Endothelial cell (in vitro differentiated cells): ENCODE results near the gene CCSAP. TPM values are rescaled to one million over a fixed set of nuclear protein-coding genes. Genes with fewer than 3 reads are reported as not detected.

Experiments used
- DNase-seq: peaks from one replicate; pipeline ENCODE4 v3.0.0; 2021; ENCODE audit warnings: low spot score
- H3K27ac Mint-ChIP-seq: one replicate; pipeline ENCODE4 v1.8.0; 2021; ENCODE audit warnings: mixed read lengths, inconsistent platforms; ENCODE audit not compliant: unreplicated experiment
- H3K27me3 Mint-ChIP-seq: one replicate; pipeline ENCODE4 v1.8.0; 2021; ENCODE audit warnings: mild to moderate bottlenecking, moderate library complexity, mixed read lengths, inconsistent platforms; ENCODE audit not compliant: unreplicated experiment
- H3K36me3 Mint-ChIP-seq: one replicate; pipeline ENCODE4 v1.8.0; 2021; ENCODE audit warnings: mild to moderate bottlenecking, low read depth, mixed read lengths, inconsistent platforms; ENCODE audit not compliant: unreplicated experiment
- H3K4me1 Mint-ChIP-seq: one replicate; pipeline ENCODE4 v1.8.0; 2021; ENCODE audit warnings: mild to moderate bottlenecking, mixed read lengths, inconsistent platforms; ENCODE audit not compliant: unreplicated experiment
- H3K4me3 Mint-ChIP-seq: one replicate; pipeline ENCODE4 v1.8.0; 2021; ENCODE audit warnings: mild to moderate bottlenecking, mixed read lengths, inconsistent platforms; ENCODE audit not compliant: unreplicated experiment
- H3K9me3 Mint-ChIP-seq: one replicate; pipeline ENCODE4 v1.8.0; 2021; ENCODE audit warnings: mixed read lengths, inconsistent platforms; ENCODE audit not compliant: unreplicated experiment
- CTCF ChIP-seq: fragments of 200-600 bp; sonication (generic); IDR thresholded peaks from one replicate; pipeline ENCODE4 v1.5.0; 2021; ENCODE audit warnings: antibody characterized with exemption; ENCODE audit not compliant: unreplicated experiment
- total RNA-seq: library from RNA; stranded (reverse); fragmentation: NEBNext Ultra II Directional; extraction: Animal tissue kit (Norgen Biotek cat#: 25700); gene quantifications from one replicate; pipeline ENCODE4 v1.2.1, GENCODE V29; 2021; ENCODE audit not compliant: unreplicated experiment

The CCSAP gene
- total RNA-seq, 1 donor from 2014 or later: 6.7 TPM

- Mint-ChIP-seq H3K4me1 (no peaks in the 10 kb centered on the region), H3K27ac (no peak overlapping the region), H3K27me3 (peaks cover 2% of the 10 kb centered on the region), H3K4me3 (no peak overlapping the region), H3K36me3 (peaks cover 15% of the 10 kb centered on the region), H3K9me3 (no peaks in the 10 kb centered on the region)
- TF ChIP-seq CTCF: no peak
- DNase-seq: no peak
These were observed 18.8 kb downstream of the CCSAP start for GRCh38 chr1:229323885-229324553.

GRCh38 chr1:229323201-229323600 lies 19.6 kb downstream of the CCSAP start:
- H3K4me1 Mint-ChIP-seq: no peaks in the 10 kb centered on the region
- H3K4me3 Mint-ChIP-seq: no peak overlapping the region
- peaks cover 15% of the 10 kb centered on the region for H3K36me3 Mint-ChIP-seq
- DNase-seq: no peak
- no peaks in the 10 kb centered on the region for H3K9me3 Mint-ChIP-seq
- no peak overlapping the region for H3K27ac Mint-ChIP-seq
- peaks cover 2% of the 10 kb centered on the region for H3K27me3 Mint-ChIP-seq
- no peak for TF ChIP-seq CTCF

GRCh38 chr1:229319487-229319886 lies 23.4 kb downstream of the CCSAP start:
- Mint-ChIP-seq H3K4me3 (no peak overlapping the region), H3K9me3 (no peaks in the 10 kb centered on the region), H3K4me1 (no peaks in the 10 kb centered on the region), H3K27ac (no peak overlapping the region), H3K36me3 (peaks cover 9% of the 10 kb centered on the region), H3K27me3 (no peaks in the 10 kb centered on the region)
- no peak for TF ChIP-seq CTCF
- DNase-seq: no peak

- no peak for DNase-seq
- no peaks in the 10 kb centered on the region for H3K9me3 Mint-ChIP-seq
- no peak for TF ChIP-seq CTCF
- H3K27ac Mint-ChIP-seq: no peak overlapping the region
- H3K27me3 Mint-ChIP-seq: no peaks in the 10 kb centered on the region
- H3K4me3 Mint-ChIP-seq: no peak overlapping the region
- peaks cover 9% of the 10 kb centered on the region for H3K36me3 Mint-ChIP-seq
- H3K4me1 Mint-ChIP-seq: no peaks in the 10 kb centered on the region
These were observed 24.8 kb downstream of the CCSAP start for GRCh38 chr1:229318056-229318455.

GRCh38 chr1:229316166-229316565 lies 26.7 kb downstream of the CCSAP start:
- Mint-ChIP-seq H3K9me3 (no peaks in the 10 kb centered on the region), H3K27me3 (no peaks in the 10 kb centered on the region), H3K4me3 (no peak overlapping the region), H3K27ac (no peak overlapping the region), H3K4me1 (no peaks in the 10 kb centered on the region), H3K36me3 (peaks cover 4% of the 10 kb centered on the region)
- no peak for DNase-seq
- no peak for TF ChIP-seq CTCF
